K562 (cell line): ENCODE measurements around the gene TTLL8. TPM values are rescaled to one million over a fixed set of nuclear protein-coding genes. Genes with fewer than 3 reads are reported as not detected.

ENCODE experiments used
- ATAC-seq: fragments of 200-7000 bp; cut with Tn5 transposase; 3 replicates; pipeline ENCODE4 v1.9.1; 2020; ENCODE audit warnings: moderate library complexity
- BruUV-seq: library from RNA; stranded (reverse); fragments of 400-500 nt; replicated peaks from 2 replicates; lab custom pipeline; 2021; lab: Mats Ljungman, UMichigan
- CTCF ChIA-PET: fragments of 300-600 bp; formaldehyde crosslinking; extraction: SDS; loops from one replicate; lab custom pipeline; 2021; ENCODE audit warnings: low intra/inter-chr PET ratio; lab: Yijun Ruan, JAX
- POLR2A ChIA-PET: fragments of 300-600, 350-650 bp; sonication (Branson Sonifier 250); formaldehyde crosslinking; extraction: SDS; loops from one replicate; lab custom pipeline; 2021; ENCODE audit warnings: antibody characterized with exemption, inconsistent platforms; lab: Yijun Ruan, JAX
- DNase-seq, 4 experiments: peaks; one replicate each; pipeline versions ENCODE4 v3.0.0 to v3.0.0-alpha.2; 2011 to 2018; ENCODE audit warnings: low spot score in 3 of 4, mixed read lengths in 3 of 4; ENCODE audit errors: extremely low read depth in 1 of 4
- FAIRE-seq: peaks from 2 replicates; lab custom pipeline; 2011; peaks lifted over from hg19 to GRCh38; lab: Jason Lieb, UNC
- H2AFZ ChIP-seq: 2 replicates; pipeline ENCODE4 v1.6.0; 2011; ENCODE audit warnings: low read depth, low read length, control low read depth, inconsistent platforms
- H3K27ac ChIP-seq: fragments of 200-600 bp; 3 replicates; pipeline ENCODE4 v1.8.0; 2011; ENCODE audit warnings: low read depth, mild to moderate bottlenecking, control low read depth, inconsistent platforms, low read length, moderate library complexity, mixed read lengths; ENCODE audit errors: extremely low read depth
- H3K27me3 ChIP-seq, 2 experiments: fragments of 300-600 bp in 1 of 2; 2 replicates in 1 of 2; 3 replicates in 1 of 2; pipeline versions ENCODE4 v1.6.0 to v1.8.0; 2011; ENCODE audit warnings: inconsistent platforms in 2 of 2, low read length in 2 of 2, mild to moderate bottlenecking in 1 of 2, mixed read lengths in 1 of 2, moderate library complexity in 1 of 2; ENCODE audit not compliant: control insufficient read depth in 2 of 2, insufficient read depth in 2 of 2
- H3K36me3 ChIP-seq: fragments of 300-600 bp; 3 replicates; pipeline ENCODE4 v1.8.0; 2011; ENCODE audit warnings: mild to moderate bottlenecking, low read length, inconsistent platforms; ENCODE audit not compliant: control insufficient read depth, insufficient read depth
- H3K4me1 ChIP-seq, 2 experiments: fragments of 200-600 bp in 1 of 2; replicated peaks in 1 of 2; 2 replicates in 1 of 2; 3 replicates in 1 of 2; pipeline versions ENCODE4 v1.5.1 to v1.8.0; 2011; ENCODE audit warnings: inconsistent platforms in 2 of 2, low read length in 2 of 2, mild to moderate bottlenecking in 1 of 2, mixed read lengths in 1 of 2, moderate library complexity in 1 of 2; ENCODE audit not compliant: control insufficient read depth in 2 of 2, insufficient read depth in 2 of 2
- H3K4me2 ChIP-seq: 2 replicates; pipeline ENCODE4 v1.6.1; 2011; ENCODE audit warnings: low read length, control low read depth, inconsistent platforms, mixed read lengths; ENCODE audit not compliant: insufficient read depth
- H3K4me3 ChIP-seq: fragments of 200-600 bp; sonication (generic), shearing (Covaris generic); 2 replicates; pipeline ENCODE4 v1.5.1; 2016; ENCODE audit warnings: control low read depth, inconsistent platforms
- H3K79me2 ChIP-seq: fragments of 200-600 bp; 3 replicates; pipeline ENCODE4 v1.8.0; 2011; ENCODE audit warnings: low read length, inconsistent platforms; ENCODE audit not compliant: control insufficient read depth, insufficient read depth
- H3K9ac ChIP-seq, 2 experiments: 2 replicates each; pipeline versions ENCODE4 v1.6.0 to v1.6.1; 2011; ENCODE audit warnings: low read depth in 2 of 2, low read length in 2 of 2, control low read depth in 1 of 2, inconsistent platforms in 1 of 2, mild to moderate bottlenecking in 1 of 2, mixed read lengths in 1 of 2; ENCODE audit not compliant: insufficient read depth in 1 of 2
- H3K9me1 ChIP-seq: one replicate; pipeline ENCODE4 v1.6.0; 2011; ENCODE audit warnings: inconsistent platforms, mild to moderate bottlenecking, low read length, moderate library complexity; ENCODE audit not compliant: control insufficient read depth, insufficient read depth
- H3K9me3 ChIP-seq: replicated peaks from 2 replicates; pipeline ENCODE4 v1.5.1; 2011; ENCODE audit warnings: low read depth, low read length, inconsistent platforms; ENCODE audit not compliant: control insufficient read depth, insufficient read depth
- H4K20me1 ChIP-seq: replicated peaks from 2 replicates; pipeline ENCODE4 v1.6.1; 2011; ENCODE audit warnings: low read length, inconsistent platforms, mixed read lengths; ENCODE audit not compliant: control insufficient read depth, insufficient read depth
- CBX5 ChIP-seq: IDR thresholded peaks from 2 replicates; pipeline ENCODE4 v1.6.1; 2014; ENCODE audit warnings: low read depth, borderline replicate concordance
- CTCFL ChIP-seq: IDR thresholded peaks from 2 replicates; pipeline ENCODE4 v1.6.1; 2011; ENCODE audit warnings: borderline replicate concordance, low read depth, mild to moderate bottlenecking, moderate library complexity, low read length; ENCODE audit not compliant: insufficient read depth, poor library complexity, severe bottlenecking
- E4F1 ChIP-seq: fragments of 250-450 bp; sonication (Bioruptor Pico); IDR thresholded peaks from 2 replicates; pipeline ENCODE4 v1.5.0; 2021; ENCODE audit warnings: mild to moderate bottlenecking, borderline replicate concordance
- ELF4 ChIP-seq: fragments of 450-650 bp; formaldehyde crosslinking; IDR thresholded peaks from 2 replicates; pipeline ENCODE4 v1.4.0; 2022; ENCODE audit warnings: missing genetic modification characterization
- ERF ChIP-seq: fragments of 450-650 bp; formaldehyde crosslinking; IDR thresholded peaks from 2 replicates; pipeline ENCODE4 v1.4.0; 2020; ENCODE audit warnings: mild to moderate bottlenecking, mixed read lengths
- KLF16 ChIP-seq: IDR thresholded peaks from 2 replicates; pipeline ENCODE4 v1.6.1; 2016; ENCODE audit warnings: antibody characterized with exemption
- MNT ChIP-seq, 2 experiments: fragments of 450-650 bp; conservative IDR thresholded peaks; 2 replicates each; pipeline ENCODE4 v1.6.1; 2017; ENCODE audit warnings: mild to moderate bottlenecking in 2 of 2, moderate library complexity in 2 of 2
- PTBP1 ChIP-seq: fragments of 200-400 bp; formaldehyde crosslinking; IDR thresholded peaks from 2 replicates; pipeline ENCODE4 v1.6.1; 2017; ENCODE audit warnings: low read depth, low read length
- TBP ChIP-seq: optimal IDR thresholded peaks from 2 replicates; pipeline ENCODE3; 2011; ENCODE audit warnings: low read depth, low read length, improper control_type of control experiment
- ZNF134 ChIP-seq: fragments of 250-450 bp; sonication (Bioruptor Pico); conservative IDR thresholded peaks from 2 replicates; pipeline ENCODE4 v1.4.0; 2020
- ZNF165 ChIP-seq: fragments of 250-450 bp; sonication (Bioruptor Pico); IDR thresholded peaks from 2 replicates; pipeline ENCODE4 v1.4.0; 2020; ENCODE audit warnings: borderline replicate concordance
- ZNF436 ChIP-seq: fragments of 250-450, 450-650 bp; sonication (Bioruptor Pico); formaldehyde crosslinking; IDR thresholded peaks from 2 replicates; pipeline ENCODE4 v1.7.0; 2020; ENCODE audit warnings: mild to moderate bottlenecking
- ZNF511 ChIP-seq: sonication (generic); formaldehyde crosslinking; IDR thresholded peaks from 2 replicates; pipeline ENCODE4 v1.8.0; 2022; ENCODE audit warnings: mild to moderate bottlenecking, missing genetic modification reagents
- WGBS: fragments of 100-300 bp; shearing (Covaris generic); methylation state at CpG from one replicate; pipeline ENCODE4 v1.1.6; 2016; ENCODE audit warnings: low coverage, mixed read lengths; ENCODE audit not compliant: insufficient coverage; ENCODE audit errors: missing lambda C conversion rate; 5-methylcytosine and 5-hydroxymethylcytosine counted together
- in situ Hi-C: fragments of 300-500 bp; cut with MboI; formaldehyde crosslinking; loops from 4 replicates; pipeline ENCODE4 v1.15.0; 2018; ENCODE audit warnings: inconsistent platforms, mixed read lengths
- intact Hi-C: fragments of 100-400 bp; cut with micrococcal nuclease; formaldehyde crosslinking; loops from 2 replicates; pipeline ENCODE4 v1.14.2; 2022
- polyA plus RNA-seq, 8 experiments: library from polyadenylated mRNA; depleted of rRNA in 4 of 8; stranded (reverse) in 5 of 8; unstranded in 3 of 8; fragments of >200 nt; fragmentation: Nextera tagmentation in 2 of 8; fragmentation: Illumina TruSeq in 1 of 8; extraction: Ambion mirVana in 2 of 8; extraction: Trizol in 1 of 8; gene quantifications; 2 replicates each; pipeline versions ENCODE4 v1.2.1 to v1.2.3, GENCODE V29; 2011 to 2014; ENCODE audit warnings: inconsistent platforms in 1 of 8, missing spikeins in 1 of 8
- total RNA-seq, 7 experiments: library from RNA; depleted of rRNA in 6 of 7; stranded (reverse); fragments of >200 nt in 6 of 7; fragmentation: Illumina TruSeq in 2 of 7; extraction: Trizol in 2 of 7; gene quantifications; 2 replicates each; pipeline versions ENCODE4 v1.2.1 to v1.2.3, GENCODE V29; 2011 to 2021; ENCODE audit warnings: low replicate concordance in 1 of 7

Gene TTLL8
- total and polyA plus RNA-seq, 9 of the 15 experiments (the other 6 are each of a cell fraction or from before 2014, with no cell fraction given): not detected

- no peak for FAIRE-seq
- ChIA-PET CTCF (no interaction called here), POLR2A (no interaction called here)
- Histone ChIP-seq H3K4me1 (peaks cover 0 to 85% of the 10 kb centered on the region in 2 experiments; a peak in 3 of 5 replicates), H3K79me2 (no peaks in the 10 kb centered on the region), H3K4me3 (no peak overlapping the region), H3K9ac (no peak overlapping the region), H3K36me3 (no peaks in the 10 kb centered on the region), H3K27me3 (no peaks in the 10 kb centered on the region), H4K20me1 (no peaks in the 10 kb centered on the region), H3K4me2 (no peak overlapping the region), H2AFZ (no peak overlapping the region), H3K9me3 (no peaks in the 10 kb centered on the region), H3K9me1 (no peaks in the 10 kb centered on the region), H3K27ac (no peak overlapping the region)
- 60% methylated on average over 4 of the region's 12 CpGs for WGBS
- no peak for DNase-seq
- intact Hi-C loops (no loop called here), in situ Hi-C loops (no loop called here)
- BruUV-seq: no TSS peak
- TF ChIP-seq ZNF436 (no peak), CTCFL (no peak), ZNF134 (CRISPR knock-in tag) (no peak), ELF4 (CRISPR knock-in tag) (no peak), ZNF165 (CRISPR knock-in tag) (no peak), MNT (conservative IDR thresholded peaks at IDR 0.05) (no peak), ERF (no peak), PTBP1 (no peak), TBP (no peak), KLF16 (no peak), ZNF511 (CRISPR knock-in tag) (no peak), E4F1 (no peak), CBX5 (no peak)
- ATAC-seq: no peak
Measured at GRCh38 chr22:49997251-49997599, 60.9 kb downstream of the TTLL8 start.
